ENCODE results near the gene FMNL2.

The FMNL2 gene

GRCh38 chr2:152334701-152335015, 316 bp upstream of the FMNL2 start:
- Histone ChIP-seq H3K9me3 (ENCODE audit: low read depth, low read length) (no peaks in the 10 kb centered on the region), H3K9ac (ENCODE audit: insufficient read length) (peak overlapping the region; percentile 72), H3K36me3 (ENCODE audit: insufficient read depth, low read length) (no peaks in the 10 kb centered on the region), H3K4me3 (peak overlapping the region; percentile 94), H3K27ac (no peak overlapping the region)
- TF ChIP-seq FOXP2 (optimal IDR thresholded peaks at IDR 0.05; ENCODE audit: control extremely low read depth, extremely low read length, insufficient read depth) (no peak), POLR2AphosphoS5 (IDR thresholded peaks at IDR 0.05; ENCODE audit: borderline replicate concordance, low read depth, low read length) (no peak), EZH2 (IDR thresholded peaks at IDR 0.05) (no peak)
- DNase-seq (ENCODE audit: low read depth, low spot score), result no peak

- no peak overlapping the region for H3K27ac ChIP-seq
- no peaks in the 10 kb centered on the region for H3K36me3 ChIP-seq (ENCODE audit: insufficient read depth, low read length)
- peak overlapping the region; percentile 94 for H3K4me3 ChIP-seq
- peak overlapping the region; percentile 72 for H3K9ac ChIP-seq (ENCODE audit: insufficient read length)
- no peaks in the 10 kb centered on the region for H3K9me3 ChIP-seq (ENCODE audit: low read depth, low read length)
- TF ChIP-seq FOXP2 (optimal IDR thresholded peaks at IDR 0.05; ENCODE audit: control extremely low read depth, extremely low read length, insufficient read depth) (no peak), POLR2AphosphoS5 (IDR thresholded peaks at IDR 0.05; ENCODE audit: borderline replicate concordance, low read depth, low read length) (no peak)
- DNase-seq (ENCODE audit: low read depth, low spot score), result no peak
These were observed 748 bp downstream of the FMNL2 start for GRCh38 chr2:152335726-152336118.

- Histone ChIP-seq H3K36me3 (ENCODE audit: insufficient read depth, low read length) (no peaks in the 10 kb centered on the region), H3K27ac (no peak overlapping the region), H3K4me3 (peak overlapping the region; percentile 94), H3K9ac (ENCODE audit: insufficient read length) (peak overlapping the region; percentile 72), H3K9me3 (ENCODE audit: low read depth, low read length) (no peaks in the 10 kb centered on the region)
- no peak for DNase-seq (ENCODE audit: low read depth, low spot score)
- TF ChIP-seq POLR2AphosphoS5 (IDR thresholded peaks at IDR 0.05; ENCODE audit: borderline replicate concordance, low read depth, low read length) (no peak), FOXP2 (optimal IDR thresholded peaks at IDR 0.05; ENCODE audit: control extremely low read depth, extremely low read length, insufficient read depth) (no peak), EZH2 (IDR thresholded peaks at IDR 0.05) (no peak)
These were observed 1.3 kb downstream of the FMNL2 start for GRCh38 chr2:152336119-152336853.

- no peak overlapping the region for H3K9ac ChIP-seq (ENCODE audit: insufficient read length)
- H3K36me3 ChIP-seq (ENCODE audit: insufficient read depth, low read length), result no peaks in the 10 kb centered on the region
- H3K9me3 ChIP-seq (ENCODE audit: low read depth, low read length), result no peaks in the 10 kb centered on the region
- peak overlapping the region; percentile 94 for H3K4me3 ChIP-seq
- no peak for TF ChIP-seq POLR2AphosphoS5 (IDR thresholded peaks at IDR 0.05; ENCODE audit: borderline replicate concordance, low read depth, low read length)
- no peak for TF ChIP-seq EZH2 (IDR thresholded peaks at IDR 0.05)
- no peak for TF ChIP-seq FOXP2 (optimal IDR thresholded peaks at IDR 0.05; ENCODE audit: control extremely low read depth, extremely low read length, insufficient read depth)
- DNase-seq (ENCODE audit: low read depth, low spot score), result no peak
- H3K27ac ChIP-seq, result no peak overlapping the region
These were observed 2.0 kb downstream of the FMNL2 start for GRCh38 chr2:152336854-152337510.

GRCh38 chr2:152337511-152337903, 2.5 kb downstream of the FMNL2 start:
- H3K9ac ChIP-seq (ENCODE audit: insufficient read length), result no peak overlapping the region
- no peak for DNase-seq (ENCODE audit: low read depth, low spot score)
- no peaks in the 10 kb centered on the region for H3K36me3 ChIP-seq (ENCODE audit: insufficient read depth, low read length)
- peak overlapping the region; percentile 94 for H3K4me3 ChIP-seq
- TF ChIP-seq FOXP2 (optimal IDR thresholded peaks at IDR 0.05; ENCODE audit: control extremely low read depth, extremely low read length, insufficient read depth), result no peak
- no peak for TF ChIP-seq POLR2AphosphoS5 (IDR thresholded peaks at IDR 0.05; ENCODE audit: borderline replicate concordance, low read depth, low read length)
- TF ChIP-seq EZH2 (IDR thresholded peaks at IDR 0.05), result no peak
- H3K27ac ChIP-seq, result no peak overlapping the region
- H3K9me3 ChIP-seq (ENCODE audit: low read depth, low read length), result no peaks in the 10 kb centered on the region

- Histone ChIP-seq H3K27ac (no peak overlapping the region), H3K4me3 (no peak overlapping the region), H3K9ac (ENCODE audit: insufficient read length) (no peak overlapping the region), H3K36me3 (ENCODE audit: insufficient read depth, low read length) (no peaks in the 10 kb centered on the region), H3K9me3 (ENCODE audit: low read depth, low read length) (no peaks in the 10 kb centered on the region)
- TF ChIP-seq EZH2 (IDR thresholded peaks at IDR 0.05) (no peak), POLR2AphosphoS5 (IDR thresholded peaks at IDR 0.05; ENCODE audit: borderline replicate concordance, low read depth, low read length) (no peak), FOXP2 (optimal IDR thresholded peaks at IDR 0.05; ENCODE audit: control extremely low read depth, extremely low read length, insufficient read depth) (no peak)
- DNase-seq (ENCODE audit: low read depth, low spot score), result no peak
These were observed 4.7 kb downstream of the FMNL2 start for GRCh38 chr2:152339556-152340286.

- Histone ChIP-seq H3K4me3 (no peak overlapping the region), H3K9ac (ENCODE audit: insufficient read length) (no peak overlapping the region), H3K9me3 (ENCODE audit: low read depth, low read length) (no peaks in the 10 kb centered on the region), H3K27ac (no peak overlapping the region), H3K36me3 (ENCODE audit: insufficient read depth, low read length) (no peaks in the 10 kb centered on the region)
- TF ChIP-seq POLR2AphosphoS5 (IDR thresholded peaks at IDR 0.05; ENCODE audit: borderline replicate concordance, low read depth, low read length) (no peak), FOXP2 (optimal IDR thresholded peaks at IDR 0.05; ENCODE audit: control extremely low read depth, extremely low read length, insufficient read depth) (no peak), EZH2 (IDR thresholded peaks at IDR 0.05) (no peak)
- DNase-seq (ENCODE audit: low read depth, low spot score), result no peak
These were observed 7.5 kb downstream of the FMNL2 start for GRCh38 chr2:152342259-152343046.

- no peak overlapping the region for H3K9ac ChIP-seq (ENCODE audit: insufficient read length)
- DNase-seq (ENCODE audit: low read depth, low spot score), result no peak
- no peaks in the 10 kb centered on the region for H3K9me3 ChIP-seq (ENCODE audit: low read depth, low read length)
- TF ChIP-seq EZH2 (IDR thresholded peaks at IDR 0.05) (no peak), FOXP2 (optimal IDR thresholded peaks at IDR 0.05; ENCODE audit: control extremely low read depth, extremely low read length, insufficient read depth) (no peak), POLR2AphosphoS5 (IDR thresholded peaks at IDR 0.05; ENCODE audit: borderline replicate concordance, low read depth, low read length) (no peak)
- H3K27ac ChIP-seq, result no peak overlapping the region
- H3K4me3 ChIP-seq, result no peak overlapping the region
- H3K36me3 ChIP-seq (ENCODE audit: insufficient read depth, low read length), result no peaks in the 10 kb centered on the region
These were observed 8.5 kb downstream of the FMNL2 start for GRCh38 chr2:152343426-152343825.
